ENCODE data around the gene CNTNAP2. TPM values are rescaled to one million over a fixed set of nuclear protein-coding genes. Genes with fewer than 3 reads are reported as not detected.

CNTNAP2 gene
- total RNA-seq, 1 experiment from 2014 or later = 64.5 TPM

- no peak for TF ChIP-seq CTCF (conservative IDR thresholded peaks at IDR 0.05)
These were observed 1752.9 kb downstream of the CNTNAP2 start for GRCh38 chr7:147869456-147869855.

More at GRCh38 chr7:147869456-147869855, 1752.9 kb downstream of the CNTNAP2 start:
- Histone ChIP-seq H3T11ph (ENCODE audit: low read length) (no peak overlapping the region), H2BK15ac (ENCODE audit: low read depth, low read length) (no peak overlapping the region), H3K9ac (ENCODE audit: extremely low read depth, insufficient read length, low read length) (no peak overlapping the region), H2BK12ac (ENCODE audit: insufficient read length, low read depth, low read length) (no peak overlapping the region), H2BK5ac (ENCODE audit: insufficient read length, low read length) (no peak overlapping the region), H3K23me2 (ENCODE audit: insufficient read length, low read depth, low read length, poor library complexity, severe bottlenecking) (no peaks in the 10 kb centered on the region), H3K79me1 (ENCODE audit: insufficient read depth, low read depth, low read length, poor library complexity, severe bottlenecking) (no peaks in the 10 kb centered on the region), H4K91ac (ENCODE audit: insufficient read length, low read depth, low read length) (no peak overlapping the region), H3K56ac (ENCODE audit: insufficient read length, low read depth, low read length) (no peak overlapping the region), H3K4me2 (ENCODE audit: insufficient read depth, insufficient read length, low read length) (no peak overlapping the region), H3K14ac (ENCODE audit: insufficient read depth, low read length) (no peak overlapping the region), H3K23ac (ENCODE audit: insufficient read length, low read depth, low read length) (no peak overlapping the region), H4K8ac (replicated peaks; ENCODE audit: insufficient read length, low read depth, low read length) (no peak overlapping the region), H2BK20ac (ENCODE audit: low read depth, low read length, poor library complexity, severe bottlenecking) (no peak overlapping the region), H2AFZ (ENCODE audit: low read length) (no peak overlapping the region), H2AK5ac (ENCODE audit: insufficient read length, low read length) (no peak overlapping the region), H3K27me3 (ENCODE audit: insufficient read depth, low read length) (no peaks in the 10 kb centered on the region), H4K20me1 (ENCODE audit: control insufficient read depth, insufficient read depth, insufficient read length) (no peaks in the 10 kb centered on the region), H3K4me1 (ENCODE audit: insufficient read depth, low read length) (no peaks in the 10 kb centered on the region), H4K5ac (ENCODE audit: insufficient read length, low read depth, low read length) (no peak overlapping the region), H3K27ac (ENCODE audit: insufficient read length, low read depth, low read length) (no peak overlapping the region), H3K18ac (ENCODE audit: insufficient read length, low read depth, low read length) (no peak overlapping the region), H2BK120ac (ENCODE audit: low read depth, low read length, poor library complexity, severe bottlenecking) (no peak overlapping the region), H3K9me3 (ENCODE audit: control insufficient read depth, low read depth, low read length) (no peaks in the 10 kb centered on the region), H3K79me2 (ENCODE audit: insufficient read depth, low read length) (no peaks in the 10 kb centered on the region), H3K4ac (ENCODE audit: low read depth, low read length) (no peak overlapping the region)
- Mint-ChIP-seq H3K36me3 (ENCODE audit: insufficient read depth in 1 of 3, low read depth in 3 of 3) (peaks cover 2 to 4% (median 4%) of the 10 kb centered on the region in 3 experiments; a peak in 4 of 7 replicates), H3K4me3 (no peak overlapping the region), H3K27me3 (ENCODE audit: low read depth) (no peaks in the 10 kb centered on the region; the same call in 1 of the 2 replicates), H3K9me3 (peaks cover 9 to 10% of the 10 kb centered on the region in 2 experiments; a peak in 4 of 5 replicates), H3K4me1 (no peaks in the 10 kb centered on the region), H3K27ac (no peak overlapping the region)
- DNase-seq = no peak
- no CpG with 5 or more reads among the region's 2 CpGs for WGBS (ENCODE audit: extremely low coverage, insufficient read length, low lambda C conversion rate)
